HG03066 (cell line): ENCODE data around the gene C1QTNF6.
A peak's percentile ranks its signal among the peaks of the same experiment; 100 is the strongest.

Source experiments
- ATAC-seq: cut with Tn5 transposase; IDR thresholded peaks from one replicate; pipeline ENCODE4 v1.9.1; 2021; ENCODE audit warnings: low read depth; ENCODE audit not compliant: unreplicated experiment

C1QTNF6 gene

GRCh38 chr22:37224757-37225420 lies 36.8 kb upstream of the C1QTNF6 start:
- ATAC-seq, result no peak

GRCh38 chr22:37223965-37224551 lies 36.0 kb upstream of the C1QTNF6 start:
- no peak for ATAC-seq

GRCh38 chr22:37222440-37222971 lies 34.5 kb upstream of the C1QTNF6 start:
- no peak for ATAC-seq

- ATAC-seq, result no peak
Measured at GRCh38 chr22:37221424-37222333, 33.6 kb upstream of the C1QTNF6 start.

- no peak for ATAC-seq
Measured at GRCh38 chr22:37220543-37220981, 32.5 kb upstream of the C1QTNF6 start.

GRCh38 chr22:37219533-37219932 lies 31.5 kb upstream of the C1QTNF6 start:
- no peak for ATAC-seq

GRCh38 chr22:37218771-37219411 lies 30.8 kb upstream of the C1QTNF6 start:
- peak; percentile 86 for ATAC-seq

GRCh38 chr22:37218399-37218770 lies 30.3 kb upstream of the C1QTNF6 start:
- no peak for ATAC-seq

- ATAC-seq, result no peak
Measured at GRCh38 chr22:37215890-37216289, 27.8 kb upstream of the C1QTNF6 start.

- ATAC-seq, result no peak
Measured at GRCh38 chr22:37214731-37215030, 26.6 kb upstream of the C1QTNF6 start.

- ATAC-seq, result no peak
Measured at GRCh38 chr22:37213941-37214730, 26.1 kb upstream of the C1QTNF6 start.

GRCh38 chr22:37213218-37213855 lies 25.3 kb upstream of the C1QTNF6 start:
- ATAC-seq, result no peak

GRCh38 chr22:37212174-37212906 lies 24.3 kb upstream of the C1QTNF6 start, which contains the start of gene SSTR3:
Gene SSTR3, minus strand, starts transcription at chr22:37212477. Its CDS starts 4,674 bp downstream, at chr22:37207803.
- ATAC-seq, result no peak

GRCh38 chr22:37211866-37212173 lies 23.8 kb upstream of the C1QTNF6 start:
- no peak for ATAC-seq

- ATAC-seq, result no peak
Measured at GRCh38 chr22:37211075-37211865, 23.2 kb upstream of the C1QTNF6 start.

GRCh38 chr22:37210041-37210803 lies 22.2 kb upstream of the C1QTNF6 start:
- no peak for ATAC-seq

GRCh38 chr22:37209140-37209845 lies 21.2 kb upstream of the C1QTNF6 start:
- no peak for ATAC-seq
